ENCODE data around the gene DCST2. TPM values are rescaled to one million over a fixed set of nuclear protein-coding genes. Genes with fewer than 3 reads are reported as not detected.

DCST2 gene
- total RNA-seq, 1 donor from 2014 or later: 2.2 TPM

GRCh38 chr1:155008015-155008941 lies 25.3 kb downstream of the DCST2 start:
- no peak for DNase-seq (ENCODE audit: low spot score, unreplicated experiment)
- Mint-ChIP-seq H3K9me3 (ENCODE audit: low read depth) (no peaks in the 10 kb centered on the region), H3K36me3 (ENCODE audit: insufficient read depth) (no peaks in the 10 kb centered on the region), H3K27ac (no peak overlapping the region), H3K27me3 (no peaks in the 10 kb centered on the region), H3K4me3 (ENCODE audit: low read depth) (no peak overlapping the region), H3K4me1 (ENCODE audit: low read depth) (peaks cover 13% of the 10 kb centered on the region)
- TF ChIP-seq CTCF (IDR thresholded peaks at IDR 0.05; ENCODE audit: unreplicated experiment): no peak

GRCh38 chr1:155007251-155007828 lies 26.2 kb downstream of the DCST2 start:
- DNase-seq (ENCODE audit: low spot score, unreplicated experiment): no peak
- TF ChIP-seq CTCF (IDR thresholded peaks at IDR 0.05; ENCODE audit: unreplicated experiment): no peak
- Mint-ChIP-seq H3K9me3 (ENCODE audit: low read depth) (no peaks in the 10 kb centered on the region), H3K4me3 (ENCODE audit: low read depth) (no peak overlapping the region), H3K27ac (no peak overlapping the region), H3K4me1 (ENCODE audit: low read depth) (peaks cover 13% of the 10 kb centered on the region), H3K27me3 (no peaks in the 10 kb centered on the region), H3K36me3 (ENCODE audit: insufficient read depth) (no peaks in the 10 kb centered on the region)

GRCh38 chr1:155006601-155007101 lies 26.9 kb downstream of the DCST2 start:
- Mint-ChIP-seq H3K4me1 (ENCODE audit: low read depth) (peaks cover 13% of the 10 kb centered on the region), H3K36me3 (ENCODE audit: insufficient read depth) (no peaks in the 10 kb centered on the region), H3K9me3 (ENCODE audit: low read depth) (no peaks in the 10 kb centered on the region), H3K4me3 (ENCODE audit: low read depth) (peak overlapping the region; percentile 50), H3K27ac (no peak overlapping the region), H3K27me3 (no peaks in the 10 kb centered on the region)
- DNase-seq (ENCODE audit: low spot score, unreplicated experiment): no peak
- TF ChIP-seq CTCF (IDR thresholded peaks at IDR 0.05; ENCODE audit: unreplicated experiment): no peak

- no peak for TF ChIP-seq CTCF (IDR thresholded peaks at IDR 0.05; ENCODE audit: unreplicated experiment)
- no peak for DNase-seq (ENCODE audit: low spot score, unreplicated experiment)
- H3K4me3 Mint-ChIP-seq (ENCODE audit: low read depth): peak overlapping the region; percentile 53
- no peaks in the 10 kb centered on the region for H3K36me3 Mint-ChIP-seq (ENCODE audit: insufficient read depth)
- no peaks in the 10 kb centered on the region for H3K27me3 Mint-ChIP-seq
- no peak overlapping the region for H3K27ac Mint-ChIP-seq
- no peaks in the 10 kb centered on the region for H3K9me3 Mint-ChIP-seq (ENCODE audit: low read depth)
- H3K4me1 Mint-ChIP-seq (ENCODE audit: low read depth): peaks cover 13% of the 10 kb centered on the region
Observed at GRCh38 chr1:155005076-155006011, 28.2 kb downstream of the DCST2 start.
